GM19193 (cell line): Measurements from ENCODE around the gene POU2AF2.

ENCODE experiments used
- POLR2A ChIP-seq: IDR thresholded peaks from 4 replicates; pipeline ENCODE4 v1.6.1; 2011; ENCODE audit not compliant: insufficient read depth, insufficient read length; ENCODE audit errors: extremely low read depth

The POU2AF2 gene

DNA sequence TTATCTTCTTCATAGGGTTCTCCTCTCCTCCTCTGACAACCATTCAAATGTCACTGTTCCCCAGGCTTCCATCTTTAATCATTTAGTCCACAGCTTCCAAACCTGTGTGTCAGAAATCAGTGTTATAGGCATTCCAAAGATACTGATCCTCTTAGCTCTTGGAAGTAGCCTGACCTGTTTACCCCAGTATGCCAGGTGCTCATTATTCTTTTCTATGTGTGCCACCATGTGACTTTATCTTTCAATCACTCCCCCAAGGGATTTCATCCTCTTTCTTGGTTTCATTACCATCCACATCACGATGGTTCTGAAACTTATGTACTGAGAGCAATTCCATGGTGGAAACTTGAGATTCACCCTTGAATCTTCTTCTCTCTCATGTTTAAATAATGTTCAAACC, 7.6 kb downstream of the POU2AF2 start:
- no peak for TF ChIP-seq POLR2A

DNA sequence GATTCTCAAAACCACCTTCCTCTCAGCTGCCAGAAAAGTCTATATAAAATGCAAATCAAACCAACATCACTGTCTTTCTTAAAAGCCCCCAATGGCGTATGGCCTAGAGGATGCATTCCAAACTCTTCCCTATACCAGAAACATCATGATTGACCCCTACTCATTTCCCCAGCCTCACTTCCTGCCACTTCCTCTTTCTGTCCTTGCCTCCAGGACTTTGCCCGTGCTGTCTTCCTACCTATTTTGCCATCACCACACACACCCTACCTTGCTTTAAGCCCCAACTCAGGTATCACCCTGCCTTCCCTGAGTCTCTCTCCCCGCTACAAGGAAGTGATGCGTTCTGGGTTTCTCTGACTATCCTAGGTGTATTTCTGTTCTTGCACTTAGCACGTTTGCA, 8.1 kb downstream of the POU2AF2 start:
- TF ChIP-seq POLR2A: no peak

DNA sequence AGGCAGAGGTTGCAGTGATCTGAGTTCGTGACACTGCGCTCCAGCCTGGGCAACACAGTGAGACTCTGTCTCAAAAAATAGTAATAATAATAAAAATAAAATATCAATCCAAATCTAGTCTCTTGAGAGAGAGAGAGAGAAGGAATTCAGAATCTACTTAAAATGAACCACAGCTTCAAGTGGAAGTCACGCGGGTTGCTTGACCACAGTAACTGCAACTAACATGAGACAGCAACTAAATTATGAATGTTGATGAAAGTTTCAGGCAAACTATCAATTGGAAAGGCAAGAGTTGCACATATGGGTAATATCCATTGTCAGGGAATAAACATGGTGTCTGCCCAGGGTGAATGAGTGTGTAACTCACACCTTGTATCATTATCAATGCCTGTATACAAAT, 12.5 kb downstream of the POU2AF2 start:
- TF ChIP-seq POLR2A: no peak

DNA sequence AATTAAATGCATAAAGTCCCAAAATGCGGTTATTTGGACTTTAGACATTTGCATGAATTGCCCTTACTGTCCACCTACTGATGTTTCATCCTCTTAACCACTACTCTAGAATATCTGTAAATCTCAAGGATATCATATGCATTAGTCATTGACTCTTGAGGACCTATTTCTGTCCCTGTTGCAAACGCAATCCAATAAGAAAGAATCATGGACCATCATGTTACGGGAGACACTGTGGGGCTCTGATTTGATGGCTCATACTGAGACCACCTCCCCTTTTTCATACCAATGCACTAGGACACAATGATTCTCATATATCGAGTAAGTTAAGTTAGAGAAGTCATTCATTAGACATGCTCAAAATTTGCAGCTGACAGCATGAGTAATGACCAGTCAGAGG, 14.4 kb downstream of the POU2AF2 start:
- no peak for TF ChIP-seq POLR2A

DNA sequence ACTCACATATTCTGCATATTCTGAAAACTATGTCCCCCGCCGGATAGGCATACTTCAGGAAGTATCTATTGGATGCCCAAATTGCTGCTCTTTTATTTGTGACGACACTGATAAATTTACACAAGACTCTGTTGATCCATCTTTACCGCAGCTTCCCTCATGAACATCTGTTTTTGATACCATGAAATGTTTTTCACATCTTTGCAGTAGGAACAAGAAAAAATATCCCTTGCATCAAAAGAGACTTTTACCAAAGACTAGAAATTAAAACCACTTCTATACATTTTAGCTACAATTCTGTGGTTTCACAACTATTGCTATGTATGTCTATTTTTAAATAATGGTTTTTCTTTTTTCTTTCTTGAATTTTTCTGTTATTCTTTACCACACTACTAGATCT, 15.3 kb downstream of the POU2AF2 start:
- TF ChIP-seq POLR2A: no peak

DNA sequence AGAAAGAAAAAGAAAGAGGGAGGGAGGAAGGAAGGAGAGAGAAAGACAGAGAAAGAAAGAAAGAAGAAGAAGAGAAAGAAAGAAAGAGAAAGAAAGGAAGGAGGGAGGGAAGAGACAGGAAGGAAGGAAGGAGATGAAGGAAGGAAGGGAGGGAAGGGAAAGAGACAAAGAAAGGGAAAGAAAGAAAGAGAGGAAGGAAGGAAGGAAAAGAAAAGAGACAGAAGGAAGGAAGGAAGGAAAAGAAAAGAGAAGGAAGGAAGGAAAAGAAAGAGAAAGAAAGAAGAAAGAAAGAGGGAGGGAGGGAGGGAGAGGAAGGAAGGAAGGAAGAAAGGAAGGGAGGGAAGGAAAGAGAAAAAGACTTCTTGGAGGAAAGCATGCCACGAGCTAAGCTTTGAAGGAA, 19.1 kb downstream of the POU2AF2 start:
- TF ChIP-seq POLR2A: no peak

DNA sequence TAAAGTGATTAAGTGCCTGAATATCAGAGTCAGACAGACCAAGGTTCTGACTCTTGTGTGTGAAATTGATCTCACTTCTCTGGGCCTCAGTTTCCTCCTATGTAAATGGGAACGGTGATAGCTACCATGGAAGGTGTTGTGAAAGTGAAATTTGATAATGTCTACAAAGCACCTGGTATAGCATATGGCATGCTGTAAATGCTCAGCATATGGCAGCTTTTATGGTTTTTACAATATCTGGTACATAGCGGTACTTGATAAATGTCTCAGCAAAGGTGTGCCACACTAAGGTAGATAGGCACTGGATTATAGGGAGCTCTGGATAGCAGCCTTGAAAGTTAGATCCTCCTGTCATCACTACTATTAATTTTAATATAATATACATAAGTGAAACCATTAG, 19.9 kb downstream of the POU2AF2 start:
- TF ChIP-seq POLR2A: no peak

DNA sequence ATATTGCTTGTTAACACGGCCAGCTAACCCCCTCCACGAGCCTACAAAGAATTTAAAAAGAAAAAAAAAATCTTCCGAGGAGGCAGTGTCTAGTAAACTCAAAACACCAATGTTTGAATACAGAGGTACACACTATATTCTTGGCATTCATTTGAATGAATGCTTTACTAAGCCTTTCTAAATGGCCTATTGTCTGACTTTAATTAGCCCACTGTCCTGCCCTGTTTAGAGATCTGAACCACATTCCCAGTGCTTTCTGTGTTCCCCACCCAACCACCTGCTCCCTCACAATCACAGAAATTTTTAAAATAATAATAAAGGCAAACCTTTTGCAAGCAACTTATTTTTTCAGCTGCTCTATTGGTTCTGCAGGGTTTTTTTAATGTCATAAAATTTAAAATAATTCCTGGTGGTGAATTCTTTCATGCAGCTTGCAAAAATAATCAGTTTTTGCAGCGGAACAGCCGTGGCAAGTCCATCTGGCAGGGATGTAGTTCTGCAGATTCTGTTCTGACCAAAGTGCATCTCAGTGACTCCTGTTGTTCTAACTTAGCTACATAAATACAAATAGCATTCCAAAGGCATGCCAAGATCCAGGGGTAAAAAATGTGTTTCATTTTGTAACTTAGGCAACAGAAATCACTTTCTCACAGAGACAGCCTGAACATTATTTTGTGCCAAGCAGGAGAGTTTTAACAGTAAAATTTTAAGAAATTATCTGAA, 23.8 kb downstream of the POU2AF2 start:
- no peak for TF ChIP-seq POLR2A

DNA sequence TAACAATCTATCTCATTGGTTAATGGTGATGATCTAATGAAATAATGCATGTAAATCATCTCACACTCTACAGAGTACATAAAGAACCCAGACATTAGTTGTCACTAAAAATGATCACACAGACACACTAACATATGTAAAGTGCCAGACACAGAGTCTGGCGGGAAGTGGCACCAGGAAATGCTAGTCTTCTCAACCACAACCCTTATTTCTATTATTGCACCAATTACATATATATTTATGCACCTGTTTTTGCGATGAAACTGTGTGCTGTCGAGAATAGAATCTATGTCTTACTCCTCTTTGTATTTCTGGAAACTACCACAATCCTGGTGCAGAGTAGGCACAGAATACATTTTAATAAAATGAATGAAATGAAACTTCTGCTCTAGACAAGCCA, 26.9 kb downstream of the POU2AF2 start:
- no peak for TF ChIP-seq POLR2A

DNA sequence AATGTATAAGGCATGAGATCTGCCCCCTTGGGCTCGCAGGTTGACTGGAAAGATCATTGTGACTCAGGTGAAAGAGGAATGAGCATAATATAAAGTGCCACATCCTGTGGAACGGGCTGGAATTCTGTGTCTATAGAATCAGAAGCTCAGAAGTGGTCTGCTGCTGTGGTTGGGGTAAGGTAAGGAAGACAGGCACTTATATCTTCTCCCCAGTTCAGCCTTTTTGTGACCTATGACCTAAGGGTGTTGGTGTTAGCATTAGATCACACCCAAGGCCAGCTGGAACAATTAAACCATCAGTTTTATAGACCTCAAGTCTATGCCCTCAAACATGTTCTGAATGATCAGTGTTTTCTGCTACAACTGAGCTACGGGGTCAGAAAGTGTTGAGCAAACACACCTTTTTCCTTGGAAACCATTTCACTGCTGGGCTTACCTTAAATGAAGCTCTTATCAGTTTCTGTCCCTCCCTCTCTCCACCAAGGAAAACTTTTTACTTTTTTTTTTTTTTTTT, 37.1 kb downstream of the POU2AF2 start:
- no peak for TF ChIP-seq POLR2A

DNA sequence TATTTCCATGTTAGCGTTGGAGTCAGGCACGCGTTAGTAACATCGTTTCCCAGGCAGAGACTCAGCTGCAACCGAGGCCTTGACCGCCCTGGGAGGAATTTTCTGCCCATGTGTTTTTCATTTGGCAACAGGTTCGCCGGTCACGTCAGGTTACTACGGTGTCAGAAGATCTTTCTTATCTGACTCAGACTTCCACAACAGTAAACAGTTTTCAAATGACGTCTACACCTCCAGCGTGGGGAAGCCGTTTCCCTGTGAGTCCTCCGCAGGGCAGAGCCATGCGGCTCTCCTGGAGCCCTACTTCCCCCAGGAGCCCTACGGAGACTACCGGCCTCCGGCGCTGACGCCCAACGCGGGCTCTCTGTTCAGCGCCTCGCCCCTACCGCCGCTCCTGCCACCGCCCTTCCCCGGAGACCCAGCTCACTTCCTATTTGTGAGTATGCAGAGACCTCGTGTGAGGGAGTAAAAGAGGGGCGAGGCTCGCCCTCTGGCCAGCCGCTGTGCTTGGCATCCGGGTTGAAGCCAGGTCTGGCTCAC, 38.5 kb downstream of the POU2AF2 start:
- no peak for TF ChIP-seq POLR2A

DNA sequence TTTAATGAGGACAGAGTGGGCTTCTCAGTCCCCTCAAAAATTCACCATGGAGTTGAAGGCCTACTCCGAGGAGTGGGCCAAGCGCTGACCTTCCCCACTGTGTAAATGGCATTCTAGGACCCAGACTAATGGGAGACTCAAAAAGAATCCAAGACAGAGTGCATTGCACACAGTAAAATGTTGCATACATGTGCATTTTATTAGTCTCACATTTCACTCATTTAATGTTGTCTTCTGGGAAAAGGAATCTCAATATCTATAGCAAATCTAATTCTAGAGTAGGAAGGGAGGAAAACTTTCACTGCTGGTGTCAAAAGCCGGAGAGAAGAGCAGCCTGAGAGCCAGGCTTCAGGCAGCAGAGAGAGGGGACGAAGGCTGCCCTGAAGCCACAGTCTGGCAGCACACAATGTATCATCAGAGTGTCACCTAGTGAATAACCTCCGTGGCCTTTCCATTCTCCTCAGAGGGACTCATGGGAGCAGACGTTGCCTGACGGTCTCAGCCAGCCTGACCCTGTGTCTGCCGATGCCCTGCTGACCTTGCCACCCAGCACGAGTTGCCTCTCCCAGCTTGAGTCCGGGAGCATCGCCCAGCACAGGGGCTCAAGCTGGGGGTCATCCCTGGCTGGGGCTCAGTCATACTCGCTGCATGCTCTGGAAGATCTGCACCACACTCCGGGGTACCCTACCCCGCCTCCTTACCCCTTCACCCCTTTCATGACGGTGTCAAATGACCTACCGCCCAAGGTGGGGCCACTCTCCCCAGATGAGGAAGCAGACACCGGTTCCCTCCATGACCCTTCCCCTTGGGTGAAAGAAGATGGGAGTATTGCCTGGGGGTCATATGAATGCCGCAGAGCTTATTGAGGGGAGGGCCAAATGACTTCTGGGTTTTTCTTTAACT, 39.9 kb downstream of the POU2AF2 start:
- no peak for TF ChIP-seq POLR2A

DNA sequence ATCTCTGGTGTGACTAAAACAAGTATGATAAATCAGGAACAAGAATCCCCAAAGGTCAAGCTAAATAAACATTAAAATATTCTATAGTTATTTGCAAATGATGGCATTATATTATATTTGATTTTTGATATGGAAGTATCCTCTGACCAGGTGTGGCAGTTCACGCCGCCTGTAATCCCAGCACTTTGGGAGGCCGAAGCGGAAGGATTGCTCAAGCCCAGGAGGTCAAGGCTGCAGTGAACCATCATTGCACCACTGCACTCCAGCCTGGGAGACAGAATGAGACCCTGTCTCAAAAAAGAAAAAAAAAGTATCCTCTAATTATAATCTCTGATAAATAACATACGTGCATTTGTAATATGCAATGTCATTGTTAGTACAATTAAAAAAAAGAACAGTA, 46.2 kb downstream of the POU2AF2 start:
- TF ChIP-seq POLR2A: no peak

DNA sequence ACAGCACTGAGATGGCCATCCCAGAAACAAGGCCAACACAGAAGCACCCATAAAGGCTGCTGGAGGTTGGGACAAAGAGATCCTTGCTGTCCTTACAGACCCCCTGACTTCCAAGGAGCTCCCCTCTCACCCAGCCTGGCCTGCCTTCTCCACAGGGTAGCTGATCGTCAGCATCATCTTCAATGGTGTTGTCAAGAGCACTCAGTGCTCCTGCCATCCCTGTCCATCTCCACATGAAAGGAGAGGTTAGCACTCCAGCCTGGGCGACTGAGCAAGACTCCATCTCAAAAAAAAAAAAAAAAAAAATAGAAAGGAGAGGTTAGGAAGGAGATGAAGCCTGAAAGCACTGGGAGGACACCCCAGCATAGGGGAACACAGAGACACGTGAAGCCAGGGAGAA, 50.7 kb downstream of the POU2AF2 start:
- TF ChIP-seq POLR2A: no peak

DNA sequence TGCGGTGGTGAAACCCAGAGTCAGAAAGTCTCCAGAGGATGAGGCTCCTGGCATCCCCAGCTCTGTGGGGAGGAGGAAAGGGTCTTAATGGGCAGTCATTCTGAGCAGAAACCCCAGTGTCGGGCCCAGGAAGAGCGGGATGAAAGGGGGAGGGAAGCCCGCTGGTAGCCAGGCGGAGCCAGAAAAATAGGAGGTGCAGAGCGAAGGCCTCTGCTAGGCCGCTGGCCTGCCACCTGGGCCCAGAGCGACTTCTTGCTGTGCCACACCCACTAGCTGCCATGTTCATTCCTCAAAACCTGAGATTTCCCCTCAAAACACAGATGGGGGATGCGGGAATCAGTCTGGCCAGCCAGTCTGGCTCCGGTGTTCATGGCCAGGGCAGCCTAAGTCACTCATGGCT, 52.2 kb downstream of the POU2AF2 start:
- TF ChIP-seq POLR2A: no peak
